ENCODE measurements around the gene XDH. TPM values are rescaled to one million over a fixed set of nuclear protein-coding genes. Genes with fewer than 3 reads are reported as not detected.

XDH gene
- total RNA-seq, 1 donor from 2014 or later, result 0.49 TPM

GRCh38 chr2:31415421-31415820 lies 879 bp upstream of the XDH start:
- DNase-seq (ENCODE audit: extremely low spot score in 2 of 2), result no peak
- Histone ChIP-seq H3K27me3 (no peaks in the 10 kb centered on the region), H3K4me3 (no peak overlapping the region), H3K9me3 (no peaks in the 10 kb centered on the region), H3K4me1 (no peaks in the 10 kb centered on the region), H3K36me3 (no peaks in the 10 kb centered on the region), H3K27ac (no peak overlapping the region)
- intact Hi-C loops (cut with DNase I), result no loop called here
- TF ChIP-seq POLR2AphosphoS5 (IDR thresholded peaks at IDR 0.05; ENCODE audit: insufficient read depth in 1 of 2, low read depth in 1 of 2) (no peak), CTCF (IDR thresholded peaks at IDR 0.05) (no peak), POLR2A (IDR thresholded peaks at IDR 0.05) (no peak)

- no peak overlapping the region for H3K27ac ChIP-seq
- no peaks in the 10 kb centered on the region for H3K4me1 ChIP-seq
- TF ChIP-seq CTCF (IDR thresholded peaks at IDR 0.05), result no peak
- TF ChIP-seq POLR2AphosphoS5 (IDR thresholded peaks at IDR 0.05; ENCODE audit: insufficient read depth in 1 of 2, low read depth in 1 of 2), result no peak
- no peak for TF ChIP-seq POLR2A (IDR thresholded peaks at IDR 0.05)
- peak in 1 of 2 donors; percentile 16 for DNase-seq (ENCODE audit: extremely low spot score in 2 of 2)
- H3K36me3 ChIP-seq, result no peaks in the 10 kb centered on the region
- H3K4me3 ChIP-seq, result no peak overlapping the region
- no peaks in the 10 kb centered on the region for H3K27me3 ChIP-seq
- H3K9me3 ChIP-seq, result no peaks in the 10 kb centered on the region
- intact Hi-C loops (cut with DNase I), result no loop called here
Observed at GRCh38 chr2:31413862-31414550, 536 bp downstream of the XDH start.

DNA sequence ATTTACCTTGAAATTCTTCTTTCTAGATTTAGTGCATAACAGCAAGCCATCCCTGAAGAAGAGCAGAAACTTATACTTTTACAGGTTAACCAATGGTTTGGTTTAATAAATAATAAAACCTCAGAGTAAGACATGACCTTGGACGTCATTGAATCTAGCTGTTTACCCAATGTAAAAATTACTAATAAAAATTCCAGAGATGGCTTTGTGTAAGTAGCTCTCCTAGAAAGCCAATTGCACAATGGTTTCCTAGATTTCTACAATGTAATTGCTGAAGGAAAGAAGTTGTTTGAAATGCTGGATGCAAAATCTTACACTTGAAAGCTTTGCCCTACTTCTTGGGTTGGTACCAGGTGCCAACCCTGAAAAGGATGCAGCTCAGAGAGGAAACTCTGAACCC lies 1.5 kb downstream of the XDH start:
- no peak overlapping the region for H3K27ac ChIP-seq
- no peak for TF ChIP-seq CTCF (IDR thresholded peaks at IDR 0.05)
- no peak for TF ChIP-seq POLR2A (IDR thresholded peaks at IDR 0.05)
- no peak for TF ChIP-seq POLR2AphosphoS5 (IDR thresholded peaks at IDR 0.05; ENCODE audit: insufficient read depth in 1 of 2, low read depth in 1 of 2)
- H3K4me3 ChIP-seq, result no peak overlapping the region
- H3K27me3 ChIP-seq, result no peaks in the 10 kb centered on the region
- no peaks in the 10 kb centered on the region for H3K4me1 ChIP-seq
- peak in 1 of 2 donors; percentile 29 for DNase-seq (ENCODE audit: extremely low spot score in 2 of 2)
- H3K9me3 ChIP-seq, result no peaks in the 10 kb centered on the region
- H3K36me3 ChIP-seq, result no peaks in the 10 kb centered on the region
- intact Hi-C loops (cut with DNase I), result no loop called here

- no peak for TF ChIP-seq POLR2A (IDR thresholded peaks at IDR 0.05)
- TF ChIP-seq POLR2AphosphoS5 (IDR thresholded peaks at IDR 0.05; ENCODE audit: insufficient read depth in 1 of 2, low read depth in 1 of 2), result no peak
- TF ChIP-seq CTCF (IDR thresholded peaks at IDR 0.05), result no peak
- Histone ChIP-seq H3K27ac (no peak overlapping the region), H3K9me3 (no peaks in the 10 kb centered on the region), H3K4me1 (no peaks in the 10 kb centered on the region), H3K27me3 (no peaks in the 10 kb centered on the region), H3K36me3 (no peaks in the 10 kb centered on the region), H3K4me3 (no peak overlapping the region)
- intact Hi-C loops (cut with DNase I), result no loop called here
- peak in 1 of 2 donors; percentile 40 for DNase-seq (ENCODE audit: extremely low spot score in 2 of 2)
Observed at GRCh38 chr2:31411771-31412170, 2.8 kb downstream of the XDH start.

GRCh38 chr2:31406593-31407385 lies 7.8 kb downstream of the XDH start:
- H3K4me1 ChIP-seq, result no peaks in the 10 kb centered on the region
- intact Hi-C loops (cut with DNase I), result no loop called here
- no peak overlapping the region for H3K27ac ChIP-seq
- H3K27me3 ChIP-seq, result no peaks in the 10 kb centered on the region
- H3K4me3 ChIP-seq, result no peak overlapping the region
- no peak for DNase-seq (ENCODE audit: extremely low spot score in 2 of 2)
- no peak for TF ChIP-seq POLR2AphosphoS5 (IDR thresholded peaks at IDR 0.05; ENCODE audit: insufficient read depth in 1 of 2, low read depth in 1 of 2)
- TF ChIP-seq CTCF (IDR thresholded peaks at IDR 0.05), result no peak
- TF ChIP-seq POLR2A (IDR thresholded peaks at IDR 0.05), result no peak
- H3K36me3 ChIP-seq, result no peaks in the 10 kb centered on the region
- no peaks in the 10 kb centered on the region for H3K9me3 ChIP-seq
